H9 (cell line): ENCODE results near the gene MCAM. TPM values are rescaled to one million over a fixed set of nuclear protein-coding genes. Genes with fewer than 3 reads are reported as not detected.

Source experiments
- DNase-seq: peaks from one replicate; pipeline ENCODE4 v3.0.0-alpha.2; 2017
- H2AFZ ChIP-seq: one replicate; pipeline ENCODE4 v1.6.1; 2013; ENCODE audit warnings: mild to moderate bottlenecking, low read length, control low read depth, moderate library complexity
- H2AK5ac ChIP-seq: 2 replicates; pipeline ENCODE4 v1.6.1; 2013; ENCODE audit warnings: low read length, control low read depth, mixed read lengths; ENCODE audit not compliant: insufficient read length
- H2BK120ac ChIP-seq: one replicate; pipeline ENCODE4 v1.6.1; 2013; ENCODE audit warnings: low read depth, mild to moderate bottlenecking, low read length, control low read depth, inconsistent platforms; ENCODE audit not compliant: poor library complexity, severe bottlenecking
- H2BK12ac ChIP-seq: 2 replicates; pipeline ENCODE4 v1.6.1; 2013; ENCODE audit warnings: low read length, control low read depth, mixed read lengths, low read depth; ENCODE audit not compliant: insufficient read length
- H2BK15ac ChIP-seq: 2 replicates; pipeline ENCODE4 v1.6.1; 2013; ENCODE audit warnings: low read depth, low read length, control low read depth
- H2BK20ac ChIP-seq: one replicate; pipeline ENCODE4 v1.6.1; 2013; ENCODE audit warnings: low read depth, mild to moderate bottlenecking, low read length, control low read depth, inconsistent platforms; ENCODE audit not compliant: poor library complexity, severe bottlenecking
- H2BK5ac ChIP-seq: 2 replicates; pipeline ENCODE4 v1.6.1; 2013; ENCODE audit warnings: low read length, control low read depth, mixed read lengths; ENCODE audit not compliant: insufficient read length
- H3K14ac ChIP-seq: 2 replicates; pipeline ENCODE4 v1.6.1; 2013; ENCODE audit warnings: low read length, control low read depth; ENCODE audit not compliant: insufficient read depth
- H3K18ac ChIP-seq: 2 replicates; pipeline ENCODE4 v1.6.1; 2013; ENCODE audit warnings: low read depth, mild to moderate bottlenecking, mixed read lengths, low read length, control low read depth; ENCODE audit not compliant: insufficient read length
- H3K23ac ChIP-seq: 2 replicates; pipeline ENCODE4 v1.6.1; 2013; ENCODE audit warnings: low read length, control low read depth, mixed read lengths, low read depth; ENCODE audit not compliant: insufficient read length
- H3K23me2 ChIP-seq: 2 replicates; pipeline ENCODE4 v1.6.1; 2013; ENCODE audit warnings: low read depth, mild to moderate bottlenecking, mixed read lengths, low read length, control low read depth; ENCODE audit not compliant: insufficient read length, poor library complexity, severe bottlenecking
- H3K27ac ChIP-seq: 2 replicates; pipeline ENCODE4 v1.5.1; 2013; ENCODE audit warnings: low read length, control low read depth, mixed read lengths, low read depth; ENCODE audit not compliant: insufficient read length
- H3K27me3 ChIP-seq: 2 replicates; pipeline ENCODE4 v1.6.1; 2013; ENCODE audit warnings: low read length, control low read depth, inconsistent platforms; ENCODE audit not compliant: insufficient read depth
- H3K4ac ChIP-seq: 2 replicates; pipeline ENCODE4 v1.6.1; 2013; ENCODE audit warnings: low read depth, mild to moderate bottlenecking, control low read depth, inconsistent platforms, low read length, moderate library complexity
- H3K4me1 ChIP-seq: 2 replicates; pipeline ENCODE4 v1.6.1; 2013; ENCODE audit warnings: low read length, control low read depth, inconsistent platforms; ENCODE audit not compliant: insufficient read depth
- H3K4me2 ChIP-seq: 2 replicates; pipeline ENCODE4 v1.6.1; 2013; ENCODE audit warnings: low read length, control low read depth, mixed read lengths; ENCODE audit not compliant: insufficient read length, insufficient read depth
- H3K56ac ChIP-seq: 2 replicates; pipeline ENCODE4 v1.6.1; 2013; ENCODE audit warnings: low read depth, mild to moderate bottlenecking, mixed read lengths, low read length, control low read depth; ENCODE audit not compliant: insufficient read length
- H3K79me1 ChIP-seq: 2 replicates; pipeline ENCODE4 v1.6.1; 2013; ENCODE audit warnings: low read depth, mild to moderate bottlenecking, moderate library complexity, low read length, control low read depth, inconsistent platforms; ENCODE audit not compliant: insufficient read depth, poor library complexity, severe bottlenecking
- H3K79me2 ChIP-seq: 2 replicates; pipeline ENCODE4 v1.6.1; 2013; ENCODE audit warnings: low read length, control low read depth, inconsistent platforms; ENCODE audit not compliant: insufficient read depth
- H3K9ac ChIP-seq: 2 replicates; pipeline ENCODE4 v1.6.1; 2013; ENCODE audit warnings: low read length, control low read depth, mixed read lengths; ENCODE audit not compliant: insufficient read length; ENCODE audit errors: extremely low read depth
- H3K9me3 ChIP-seq: one replicate; pipeline ENCODE4 v1.6.1; 2013; ENCODE audit warnings: low read depth, low read length, inconsistent platforms; ENCODE audit not compliant: control insufficient read depth
- H3T11ph ChIP-seq: one replicate; pipeline ENCODE4 v1.6.1; 2013; ENCODE audit warnings: mild to moderate bottlenecking, low read length, control low read depth, inconsistent platforms
- H4K20me1 ChIP-seq: one replicate; pipeline ENCODE4 v1.6.1; 2013; ENCODE audit not compliant: control insufficient read depth, insufficient read length, insufficient read depth
- H4K5ac ChIP-seq: 2 replicates; pipeline ENCODE4 v1.6.1; 2013; ENCODE audit warnings: low read depth, mild to moderate bottlenecking, mixed read lengths, low read length, control low read depth; ENCODE audit not compliant: insufficient read length
- H4K8ac ChIP-seq: replicated peaks from 2 replicates; pipeline ENCODE4 v1.6.1; 2013; ENCODE audit warnings: low read length, control low read depth, mixed read lengths, low read depth; ENCODE audit not compliant: insufficient read length
- H4K91ac ChIP-seq: 2 replicates; pipeline ENCODE4 v1.6.1; 2013; ENCODE audit warnings: low read depth, mild to moderate bottlenecking, moderate library complexity, mixed read lengths, low read length, control low read depth; ENCODE audit not compliant: insufficient read length
- H3K27ac Mint-ChIP-seq, 3 experiments: 2 replicates in 2 of 3; 3 replicates in 1 of 3; pipeline ENCODE4 v1.8.0; 2020 to 2021; ENCODE audit warnings: mixed read lengths in 3 of 3, mild to moderate bottlenecking in 1 of 3, moderate library complexity in 1 of 3
- H3K27me3 Mint-ChIP-seq: 2 replicates; pipeline ENCODE4 v1.8.0; 2021; ENCODE audit warnings: low read depth, mild to moderate bottlenecking, moderate library complexity, mixed read lengths
- H3K36me3 Mint-ChIP-seq, 3 experiments: 2 replicates in 2 of 3; 3 replicates in 1 of 3; pipeline ENCODE4 v1.8.0; 2020 to 2021; ENCODE audit warnings: low read depth in 3 of 3, mixed read lengths in 3 of 3; ENCODE audit not compliant: insufficient read depth in 1 of 3
- H3K4me1 Mint-ChIP-seq, 2 experiments: 2 replicates each; pipeline ENCODE4 v1.8.0; 2020; ENCODE audit warnings: mixed read lengths in 2 of 2
- H3K4me3 Mint-ChIP-seq, 2 experiments: 2 replicates in 1 of 2; 3 replicates in 1 of 2; pipeline ENCODE4 v1.8.0; 2020 to 2021; ENCODE audit warnings: mild to moderate bottlenecking in 2 of 2, mixed read lengths in 2 of 2, moderate library complexity in 1 of 2
- H3K9me3 Mint-ChIP-seq, 2 experiments: 2 replicates in 1 of 2; 3 replicates in 1 of 2; pipeline ENCODE4 v1.8.0; 2020; ENCODE audit warnings: mild to moderate bottlenecking in 2 of 2, mixed read lengths in 2 of 2, moderate library complexity in 1 of 2
- CTCF ChIP-seq: fragments of 200-600 bp; sonication (generic); conservative IDR thresholded peaks from 3 replicates; pipeline ENCODE4 v1.8.0; 2021; ENCODE audit warnings: antibody characterized with exemption, mild to moderate bottlenecking
- WGBS: extraction: QIAGEN DNeasy Blood & Tissue Kit; methylation state at CpG from one replicate; pipeline ENCODE4 v1.1.7; 2013; ENCODE audit warnings: missing lambda C conversion rate, low lambda C conversion rate, mixed read lengths; ENCODE audit not compliant: insufficient read length; ENCODE audit errors: extremely low coverage; 5-methylcytosine and 5-hydroxymethylcytosine counted together
- total RNA-seq: library from RNA; stranded (reverse); gene quantifications from 2 replicates; pipeline ENCODE4 v1.2.1, GENCODE V29; 2021

Gene MCAM
- total RNA-seq, 1 experiment from 2014 or later, result 21.5 TPM

- H4K91ac ChIP-seq, result peak overlapping the region; percentile 48
- no peak overlapping the region for H2BK120ac ChIP-seq
- H3K4me3 Mint-ChIP-seq, result peak overlapping the region; percentile 99
- H4K20me1 ChIP-seq, result no peaks in the 10 kb centered on the region
- H3K56ac ChIP-seq, result peak overlapping the region; percentile 4
- peaks cover 46 to 72% of the 10 kb centered on the region in 2 experiments for H3K4me1 Mint-ChIP-seq
- no peaks in the 10 kb centered on the region for H3K9me3 ChIP-seq
- H3K23ac ChIP-seq, result no peak overlapping the region
- H3K27ac Mint-ChIP-seq, result peak overlapping the region; percentile 99 to 100 (median 100)
- H3K27me3 Mint-ChIP-seq, result peaks cover 12% of the 10 kb centered on the region
- H2BK20ac ChIP-seq, result no peak overlapping the region
- H2AK5ac ChIP-seq, result no peak overlapping the region
- no peaks in the 10 kb centered on the region; the same call in 1 of the 2 replicates for H3K4me1 ChIP-seq
- H2BK15ac ChIP-seq, result no peak overlapping the region
- H2BK12ac ChIP-seq, result no peak overlapping the region
- no peak for DNase-seq
- peak overlapping the region; percentile 97 for H3K4me2 ChIP-seq
- no peak overlapping the region for H4K5ac ChIP-seq
- H2BK5ac ChIP-seq, result no peak overlapping the region
- H3K9ac ChIP-seq, result peak overlapping the region; percentile 97
- H2AFZ ChIP-seq, result no peak overlapping the region
- H3K9me3 Mint-ChIP-seq, result no peaks in the 10 kb centered on the region; a peak in 1 of 5 replicates
- peak overlapping the region; percentile 88; the same call in 1 of the 2 replicates for H3K14ac ChIP-seq
- H3K79me1 ChIP-seq, result peaks cover 9% of the 10 kb centered on the region
- H3K27ac ChIP-seq, result no peak overlapping the region
- WGBS, result no CpG with 5 or more reads among the region's 15 CpGs
- H3K18ac ChIP-seq, result no peak overlapping the region
- no peak overlapping the region for H4K8ac ChIP-seq
- H3K27me3 ChIP-seq, result peaks cover 6% of the 10 kb centered on the region
- peak overlapping the region; percentile 1; the same call in 1 of the 2 replicates for H3K4ac ChIP-seq
- peaks cover 20% of the 10 kb centered on the region for H3K23me2 ChIP-seq
- peaks cover 13 to 18% (median 15%) of the 10 kb centered on the region in 3 experiments for H3K36me3 Mint-ChIP-seq
- no peak for TF ChIP-seq CTCF
- peaks cover 13% of the 10 kb centered on the region; the same call in 1 of the 2 replicates for H3K79me2 ChIP-seq
- no peak overlapping the region for H3T11ph ChIP-seq
These were observed 18.2 kb upstream of the MCAM start for GRCh38 chr11:119335091-119335654.
